Tibial nerve (tissue), 4 donors: ENCODE measurements around the gene ACHE. TPM values are rescaled to one million over a fixed set of nuclear protein-coding genes. Genes with fewer than 3 reads are reported as not detected.

Experiments used
- DNase-seq, 2 donors: peaks; one replicate each; pipeline ENCODE4 v3.0.0-alpha.2; 2019; ENCODE audit warnings: low spot score in 2 of 2
- H3K27ac ChIP-seq, 4 donors: fragments of 200-600 bp; sonication (generic) in 3 of 4; one replicate each; pipeline ENCODE4 v1.5.1; 2017 to 2019; ENCODE audit warnings: mild to moderate bottlenecking in 1 of 4
- H3K27me3 ChIP-seq, 2 donors: fragments of 200-600 bp; sonication (generic) in 1 of 2; one replicate each; pipeline versions ENCODE4 v1.5.1 to v1.6.0; 2017 to 2019
- H3K36me3 ChIP-seq, 3 donors: fragments of 200-600 bp; sonication (generic); one replicate each; pipeline ENCODE4 v1.5.1; 2018 to 2019
- H3K4me1 ChIP-seq, 4 donors: fragments of 200-600 bp; sonication (generic) in 3 of 4; one replicate each; pipeline ENCODE4 v1.5.1; 2017 to 2019
- H3K4me3 ChIP-seq, 4 donors: fragments of 200-600 bp; sonication (generic) in 3 of 4; one replicate each; pipeline ENCODE4 v1.5.1; 2017 to 2019; ENCODE audit warnings: mild to moderate bottlenecking in 1 of 4, moderate library complexity in 1 of 4
- H3K9me3 ChIP-seq, 4 donors: fragments of 200-600 bp; sonication (generic) in 3 of 4; one replicate each; pipeline ENCODE4 v1.5.1; 2017 to 2019
- CTCF ChIP-seq, 5 experiments: fragments of 200-600 bp in 3 of 5; fragments of 450-650 bp in 2 of 5; sonication (generic) in 3 of 5; IDR thresholded peaks; one replicate each; pipeline ENCODE4 v1.5.1; 2016 to 2019; ENCODE audit warnings: antibody characterized with exemption in 5 of 5, mild to moderate bottlenecking in 3 of 5, moderate library complexity in 2 of 5
- EP300 ChIP-seq, 2 donors: sonication (generic); formaldehyde crosslinking; IDR thresholded peaks; one replicate each; pipeline ENCODE4 v1.6.1; 2017; ENCODE audit warnings: antibody characterized with exemption in 2 of 2, mild to moderate bottlenecking in 1 of 2
- POLR2A ChIP-seq, 2 donors: fragments of 450-650 bp; IDR thresholded peaks; one replicate each; pipeline ENCODE4 v1.6.1; 2017; ENCODE audit warnings: antibody characterized with exemption in 2 of 2, mild to moderate bottlenecking in 2 of 2, moderate library complexity in 2 of 2
- WGBS, 2 donors: methylation state at CpG; one replicate each; pipeline ENCODE4 v1.1.5; 2018; 5-methylcytosine and 5-hydroxymethylcytosine counted together
- total RNA-seq, 4 donors: library from RNA; depleted of rRNA; stranded (reverse); fragments of >200 nt; gene quantifications; one replicate each; pipeline ENCODE4 v1.1.0, GENCODE V29; 2016

ACHE gene
- total RNA-seq, 4 donors from 2014 or later = 3.0 TPM; not detected in 3

GRCh38 chr7:100882201-100882600, 13.5 kb downstream of the ACHE start:
- Histone ChIP-seq H3K27ac (no peak overlapping the region), H3K27me3 (no peaks in the 10 kb centered on the region), H3K36me3 (peaks cover 6 to 88% (median 49%) of the 10 kb centered on the region in 3 donors), H3K9me3 (no peaks in the 10 kb centered on the region), H3K4me3 (no peak overlapping the region), H3K4me1 (peaks cover 0 to 45% (median 6%) of the 10 kb centered on the region in 4 donors)
- TF ChIP-seq CTCF (IDR thresholded peaks at IDR 0.05) = no peak
- TF ChIP-seq EP300 (IDR thresholded peaks at IDR 0.05) = no peak
- TF ChIP-seq POLR2A (IDR thresholded peaks at IDR 0.05) = no peak
- DNase-seq = no peak
- WGBS, 2 donors = 86 to 89% methylated on average over 9 of the region's 9 CpGs

DNA sequence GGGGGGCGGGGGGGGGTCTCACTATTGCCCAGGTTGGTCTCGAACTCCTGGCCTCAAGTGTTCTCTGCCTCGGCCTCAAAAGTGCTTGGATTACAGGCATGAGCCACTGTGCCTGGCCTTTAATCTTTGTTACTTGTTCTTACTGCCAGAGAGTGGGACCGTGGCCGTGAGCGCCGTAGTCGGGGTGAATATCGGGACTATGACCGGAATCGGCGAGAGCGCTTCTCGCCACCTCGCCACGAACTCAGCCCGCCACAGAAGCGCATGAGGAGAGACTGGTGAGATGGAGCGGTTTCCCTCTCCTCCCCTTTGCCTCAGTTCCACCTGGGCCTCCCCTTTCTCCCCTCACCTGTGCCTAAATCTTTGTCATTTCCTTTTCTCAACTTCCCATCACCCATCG, 14.6 kb downstream of the ACHE start:
- DNase-seq = no peak
- H3K27ac ChIP-seq = no peak overlapping the region
- TF ChIP-seq CTCF (IDR thresholded peaks at IDR 0.05) = no peak
- TF ChIP-seq POLR2A (IDR thresholded peaks at IDR 0.05) = no peak
- no peak for TF ChIP-seq EP300 (IDR thresholded peaks at IDR 0.05)
- peaks cover 6 to 81% (median 39%) of the 10 kb centered on the region in 3 donors for H3K36me3 ChIP-seq
- peaks cover 0 to 51% (median 16%) of the 10 kb centered on the region in 4 donors for H3K4me1 ChIP-seq
- no peaks in the 10 kb centered on the region for H3K9me3 ChIP-seq
- WGBS, 2 donors = 95 to 96% methylated on average over 20 of the region's 20 CpGs
- H3K4me3 ChIP-seq = no peak overlapping the region
- no peaks in the 10 kb centered on the region for H3K27me3 ChIP-seq

- no peak overlapping the region for H3K4me3 ChIP-seq
- peaks cover 0 to 56% (median 20%) of the 10 kb centered on the region in 4 donors for H3K4me1 ChIP-seq
- no peak for DNase-seq
- H3K36me3 ChIP-seq = peaks cover 6 to 77% (median 39%) of the 10 kb centered on the region in 3 donors
- no peak for TF ChIP-seq POLR2A (IDR thresholded peaks at IDR 0.05)
- TF ChIP-seq CTCF (IDR thresholded peaks at IDR 0.05) = no peak
- no peak for TF ChIP-seq EP300 (IDR thresholded peaks at IDR 0.05)
- no peaks in the 10 kb centered on the region for H3K27me3 ChIP-seq
- no peak overlapping the region for H3K27ac ChIP-seq
- WGBS, 2 donors = 81 to 90% methylated on average over 7 of the region's 7 CpGs
- H3K9me3 ChIP-seq = no peaks in the 10 kb centered on the region
These were observed 15.0 kb downstream of the ACHE start for GRCh38 chr7:100880645-100881044.

- H3K4me3 ChIP-seq = no peak overlapping the region
- no peak for TF ChIP-seq CTCF (IDR thresholded peaks at IDR 0.05)
These were observed 15.9 kb downstream of the ACHE start for GRCh38 chr7:100879685-100880261.

GRCh38 chr7:100878685-100879084, 17.0 kb downstream of the ACHE start:
- Histone ChIP-seq H3K4me3 (no peak overlapping the region), H3K9me3 (no peaks in the 10 kb centered on the region), H3K27ac (no peak overlapping the region), H3K36me3 (peaks cover 6 to 59% (median 25%) of the 10 kb centered on the region in 3 donors), H3K4me1 (peaks cover 0 to 66% (median 26%) of the 10 kb centered on the region in 4 donors), H3K27me3 (no peaks in the 10 kb centered on the region)
- DNase-seq = no peak
- 82 to 89% methylated on average over 6 of the region's 6 CpGs for WGBS, 2 donors
- TF ChIP-seq POLR2A (IDR thresholded peaks at IDR 0.05) (no peak), CTCF (IDR thresholded peaks at IDR 0.05) (no peak), EP300 (IDR thresholded peaks at IDR 0.05) (no peak)

More at GRCh38 chr7:100879685-100880261, 15.9 kb downstream of the ACHE start:
- Histone ChIP-seq H3K36me3 (peaks cover 6 to 68% (median 30%) of the 10 kb centered on the region in 3 donors), H3K27ac (no peak overlapping the region), H3K4me1 (peaks cover 0 to 58% (median 22%) of the 10 kb centered on the region in 4 donors), H3K9me3 (no peaks in the 10 kb centered on the region), H3K27me3 (no peaks in the 10 kb centered on the region)
- DNase-seq = no peak
- WGBS, 2 donors = 83 to 86% methylated on average over 11 of the region's 11 CpGs
